Measurements from ENCODE around the gene ADORA2A. TPM values are rescaled to one million over a fixed set of nuclear protein-coding genes. Genes with fewer than 3 reads are reported as not detected.

ADORA2A gene
- total and polyA plus RNA-seq, 10 of the 15 experiments (the other 5 are each of a cell fraction or from before 2014, with no cell fraction given), result 0.69 to 31.2 (median 18.3) TPM

GRCh38 chr22:24404561-24405275, 22.7 kb upstream of the ADORA2A start:
- Histone ChIP-seq H3K27ac (ENCODE audit: control insufficient read depth, insufficient read depth) (no peak overlapping the region), H3K4me3 (no peak overlapping the region), H2AFZ (ENCODE audit: control insufficient read depth, low read depth, low read length) (no peak overlapping the region), H3K36me3 (ENCODE audit: control insufficient read depth in 2 of 2, insufficient read depth in 2 of 2, low read length in 1 of 2) (peaks cover 3 to 6% of the 10 kb centered on the region in 2 experiments; a peak in 3 of 4 replicates), H3K27me3 (replicated peaks in 1 of 2; ENCODE audit: control insufficient read depth in 2 of 2, insufficient read depth in 2 of 2, low read length in 1 of 2) (no peaks in the 10 kb centered on the region), H3K4me2 (ENCODE audit: control insufficient read depth, insufficient read depth) (no peak overlapping the region), H3K9me3 (replicated peaks; ENCODE audit: control insufficient read depth, insufficient read depth, low read length) (no peaks in the 10 kb centered on the region), H4K20me1 (ENCODE audit: control insufficient read depth, insufficient read depth) (no peaks in the 10 kb centered on the region), H3K4me1 (ENCODE audit: control insufficient read depth, insufficient read depth, low read length) (peaks cover 30% of the 10 kb centered on the region), H3K9ac (ENCODE audit: control insufficient read depth, insufficient read depth, low read length) (no peak overlapping the region), H3K79me2 (ENCODE audit: control insufficient read depth, insufficient read depth, low read length) (peaks cover 1% of the 10 kb centered on the region)
- ChIA-PET POLR2A (no interaction called here), CTCF (no interaction called here), SMC1A (ENCODE audit: uncharacterized antibody, unreplicated experiment) (interaction anchor here (1.4 kb wide), 1 partner anchor 82 kb away, joined by 3 read pairs; no protein-coding TSS in a partner anchor), RAD21 (ENCODE audit: unreplicated experiment) (no interaction called here)
- no peak for ATAC-seq
- in situ Hi-C loops (cut with MboI), result no loop called here
- BruUV-seq (replicated peaks), result no TSS peak
- FAIRE-seq, result no peak
- 97% methylated on average over 9 of the region's 9 CpGs for WGBS (ENCODE audit: insufficient coverage, insufficient replicate concordance, low lambda C conversion rate, missing lambda C conversion rate)
- no peak for DNase-seq (ENCODE audit: low read depth, low spot score)
- no peak for TF ChIP-seq IRF5 (IDR thresholded peaks at IDR 0.05; ENCODE audit: borderline replicate concordance)
- TF ChIP-seq NKRF (conservative IDR thresholded peaks at IDR 0.05), result no peak
- no peak for TF ChIP-seq DPF2 (IDR thresholded peaks at IDR 0.05)
- TF ChIP-seq JUNB (IDR thresholded peaks at IDR 0.05), result no peak
- TF ChIP-seq POLR2AphosphoS5 (IDR thresholded peaks at IDR 0.05; ENCODE audit: low read length), result no peak
- intact Hi-C loops (cut with micrococcal nuclease; ENCODE audit: unreplicated experiment), result no loop called here
